ENCODE data around the gene USHBP1. TPM values are rescaled to one million over a fixed set of nuclear protein-coding genes. Genes with fewer than 3 reads are reported as not detected.

USHBP1 gene
- total and polyA plus RNA-seq, 2 experiments from 2014 or later: 4.0 to 5.6 TPM

DNA sequence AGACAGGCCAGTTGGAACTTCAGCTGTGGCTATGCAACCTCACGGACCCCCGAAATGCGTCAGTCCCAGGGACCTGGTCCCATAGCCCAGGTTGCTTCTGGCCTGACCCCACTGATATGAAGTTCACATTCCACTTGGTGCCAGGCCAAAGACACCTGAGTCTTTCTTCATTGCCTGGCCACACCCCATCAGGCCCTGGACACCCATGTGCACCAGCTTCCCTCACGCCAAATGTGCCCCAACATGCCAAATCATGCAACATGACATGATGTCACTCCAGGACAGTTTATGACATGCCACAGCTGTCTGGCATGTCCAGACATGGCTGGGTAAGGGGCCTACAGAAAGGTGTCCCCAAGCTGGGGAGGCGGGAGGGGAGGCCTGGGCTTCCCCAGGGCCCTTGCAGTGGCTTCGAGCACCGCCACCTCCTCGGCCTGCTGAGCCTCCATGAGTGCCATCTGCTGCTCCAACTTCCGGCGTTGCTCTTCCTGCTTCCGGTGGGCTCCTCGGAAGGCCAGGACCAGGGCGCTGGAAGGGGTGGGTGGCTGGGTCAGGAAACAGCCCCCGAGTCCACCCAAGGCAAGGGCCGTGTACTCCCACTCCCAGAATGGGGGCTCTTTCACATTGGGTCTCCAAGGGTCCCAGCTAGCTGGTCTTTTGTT is 14.5 kb downstream of the USHBP1 start (continued):
- TF ChIP-seq, protein P1, sequence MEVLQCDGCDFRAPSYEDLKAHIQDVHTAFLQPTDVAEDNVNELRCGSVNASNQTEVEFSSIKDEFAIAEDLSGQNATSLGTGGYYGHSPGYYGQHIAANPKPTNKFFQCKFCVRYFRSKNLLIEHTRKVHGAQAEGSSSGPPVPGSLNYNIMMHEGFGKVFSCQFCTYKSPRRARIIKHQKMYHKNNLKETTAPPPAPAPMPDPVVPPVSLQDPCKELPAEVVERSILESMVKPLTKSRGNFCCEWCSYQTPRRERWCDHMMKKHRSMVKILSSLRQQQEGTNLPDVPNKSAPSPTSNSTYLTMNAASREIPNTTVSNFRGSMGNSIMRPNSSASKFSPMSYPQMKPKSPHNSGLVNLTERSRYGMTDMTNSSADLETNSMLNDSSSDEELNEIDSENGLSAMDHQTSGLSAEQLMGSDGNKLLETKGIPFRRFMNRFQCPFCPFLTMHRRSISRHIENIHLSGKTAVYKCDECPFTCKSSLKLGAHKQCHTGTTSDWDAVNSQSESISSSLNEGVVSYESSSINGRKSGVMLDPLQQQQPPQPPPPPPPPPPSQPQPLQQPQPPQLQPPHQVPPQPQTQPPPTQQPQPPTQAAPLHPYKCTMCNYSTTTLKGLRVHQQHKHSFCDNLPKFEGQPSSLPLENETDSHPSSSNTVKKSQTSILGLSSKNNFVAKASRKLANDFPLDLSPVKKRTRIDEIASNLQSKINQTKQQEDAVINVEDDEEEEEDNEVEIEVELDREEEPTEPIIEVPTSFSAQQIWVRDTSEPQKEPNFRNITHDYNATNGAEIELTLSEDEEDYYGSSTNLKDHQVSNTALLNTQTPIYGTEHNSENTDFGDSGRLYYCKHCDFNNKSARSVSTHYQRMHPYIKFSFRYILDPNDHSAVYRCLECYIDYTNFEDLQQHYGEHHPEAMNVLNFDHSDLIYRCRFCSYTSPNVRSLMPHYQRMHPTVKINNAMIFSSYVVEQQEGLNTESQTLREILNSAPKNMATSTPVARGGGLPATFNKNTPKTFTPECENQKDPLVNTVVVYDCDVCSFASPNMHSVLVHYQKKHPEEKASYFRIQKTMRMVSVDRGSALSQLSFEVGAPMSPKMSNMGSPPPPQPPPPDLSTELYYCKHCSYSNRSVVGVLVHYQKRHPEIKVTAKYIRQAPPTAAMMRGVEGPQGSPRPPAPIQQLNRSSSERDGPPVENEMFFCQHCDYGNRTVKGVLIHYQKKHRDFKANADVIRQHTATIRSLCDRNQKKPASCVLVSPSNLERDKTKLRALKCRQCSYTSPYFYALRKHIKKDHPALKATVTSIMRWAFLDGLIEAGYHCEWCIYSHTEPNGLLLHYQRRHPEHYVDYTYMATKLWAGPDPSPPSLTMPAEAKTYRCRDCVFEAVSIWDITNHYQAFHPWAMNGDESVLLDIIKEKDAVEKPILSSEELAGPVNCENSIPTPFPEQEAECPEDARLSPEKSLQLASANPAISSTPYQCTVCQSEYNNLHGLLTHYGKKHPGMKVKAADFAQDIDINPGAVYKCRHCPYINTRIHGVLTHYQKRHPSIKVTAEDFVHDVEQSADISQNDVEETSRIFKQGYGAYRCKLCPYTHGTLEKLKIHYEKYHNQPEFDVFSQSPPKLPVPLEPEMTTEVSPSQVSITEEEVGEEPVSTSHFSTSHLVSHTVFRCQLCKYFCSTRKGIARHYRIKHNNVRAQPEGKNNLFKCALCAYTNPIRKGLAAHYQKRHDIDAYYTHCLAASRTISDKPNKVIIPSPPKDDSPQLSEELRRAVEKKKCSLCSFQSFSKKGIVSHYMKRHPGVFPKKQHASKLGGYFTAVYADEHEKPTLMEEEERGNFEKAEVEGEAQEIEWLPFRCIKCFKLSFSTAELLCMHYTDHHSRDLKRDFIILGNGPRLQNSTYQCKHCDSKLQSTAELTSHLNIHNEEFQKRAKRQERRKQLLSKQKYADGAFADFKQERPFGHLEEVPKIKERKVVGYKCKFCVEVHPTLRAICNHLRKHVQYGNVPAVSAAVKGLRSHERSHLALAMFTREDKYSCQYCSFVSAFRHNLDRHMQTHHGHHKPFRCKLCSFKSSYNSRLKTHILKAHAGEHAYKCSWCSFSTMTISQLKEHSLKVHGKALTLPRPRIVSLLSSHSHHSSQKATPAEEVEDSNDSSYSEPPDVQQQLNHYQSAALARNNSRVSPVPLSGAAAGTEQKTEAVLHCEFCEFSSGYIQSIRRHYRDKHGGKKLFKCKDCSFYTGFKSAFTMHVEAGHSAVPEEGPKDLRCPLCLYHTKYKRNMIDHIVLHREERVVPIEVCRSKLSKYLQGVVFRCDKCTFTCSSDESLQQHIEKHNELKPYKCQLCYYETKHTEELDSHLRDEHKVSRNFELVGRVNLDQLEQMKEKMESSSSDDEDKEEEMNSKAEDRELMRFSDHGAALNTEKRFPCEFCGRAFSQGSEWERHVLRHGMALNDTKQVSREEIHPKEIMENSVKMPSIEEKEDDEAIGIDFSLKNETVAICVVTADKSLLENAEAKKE (CRISPR knock-in tag; IDR thresholded peaks at IDR 0.05): no peak
- TF ChIP-seq ZNF114 (CRISPR knock-in tag; IDR thresholded peaks at IDR 0.05) (no peak), ZNF331 (CRISPR knock-in tag; IDR thresholded peaks at IDR 0.05; ENCODE audit: low read depth) (no peak), STAT1 (IDR thresholded peaks at IDR 0.05; ENCODE audit: unreplicated experiment) (no peak), EZH2 (IDR thresholded peaks at IDR 0.05; ENCODE audit: low read depth, unreplicated experiment) (no peak)
- TF ChIP-seq, protein P2, sequence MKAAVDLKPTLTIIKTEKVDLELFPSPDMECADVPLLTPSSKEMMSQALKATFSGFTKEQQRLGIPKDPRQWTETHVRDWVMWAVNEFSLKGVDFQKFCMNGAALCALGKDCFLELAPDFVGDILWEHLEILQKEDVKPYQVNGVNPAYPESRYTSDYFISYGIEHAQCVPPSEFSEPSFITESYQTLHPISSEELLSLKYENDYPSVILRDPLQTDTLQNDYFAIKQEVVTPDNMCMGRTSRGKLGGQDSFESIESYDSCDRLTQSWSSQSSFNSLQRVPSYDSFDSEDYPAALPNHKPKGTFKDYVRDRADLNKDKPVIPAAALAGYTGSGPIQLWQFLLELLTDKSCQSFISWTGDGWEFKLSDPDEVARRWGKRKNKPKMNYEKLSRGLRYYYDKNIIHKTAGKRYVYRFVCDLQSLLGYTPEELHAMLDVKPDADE (IDR thresholded peaks at IDR 0.05): no peak
- TF ChIP-seq, protein P3, sequence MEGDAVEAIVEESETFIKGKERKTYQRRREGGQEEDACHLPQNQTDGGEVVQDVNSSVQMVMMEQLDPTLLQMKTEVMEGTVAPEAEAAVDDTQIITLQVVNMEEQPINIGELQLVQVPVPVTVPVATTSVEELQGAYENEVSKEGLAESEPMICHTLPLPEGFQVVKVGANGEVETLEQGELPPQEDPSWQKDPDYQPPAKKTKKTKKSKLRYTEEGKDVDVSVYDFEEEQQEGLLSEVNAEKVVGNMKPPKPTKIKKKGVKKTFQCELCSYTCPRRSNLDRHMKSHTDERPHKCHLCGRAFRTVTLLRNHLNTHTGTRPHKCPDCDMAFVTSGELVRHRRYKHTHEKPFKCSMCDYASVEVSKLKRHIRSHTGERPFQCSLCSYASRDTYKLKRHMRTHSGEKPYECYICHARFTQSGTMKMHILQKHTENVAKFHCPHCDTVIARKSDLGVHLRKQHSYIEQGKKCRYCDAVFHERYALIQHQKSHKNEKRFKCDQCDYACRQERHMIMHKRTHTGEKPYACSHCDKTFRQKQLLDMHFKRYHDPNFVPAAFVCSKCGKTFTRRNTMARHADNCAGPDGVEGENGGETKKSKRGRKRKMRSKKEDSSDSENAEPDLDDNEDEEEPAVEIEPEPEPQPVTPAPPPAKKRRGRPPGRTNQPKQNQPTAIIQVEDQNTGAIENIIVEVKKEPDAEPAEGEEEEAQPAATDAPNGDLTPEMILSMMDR (conservative IDR thresholded peaks at IDR 0.05; ENCODE audit: low read depth in 2 of 2): no peak

Measured in GM23338 (cell line).